ENCODE results near the gene RNF217.

RNF217 gene

GRCh38 chr6:124991764-124992295, 29.6 kb downstream of the RNF217 start:
- no peak for DNase-seq

- no peak for DNase-seq
Measured at GRCh38 chr6:124993327-124993726, 31.1 kb downstream of the RNF217 start.

- no peak for DNase-seq
Measured at GRCh38 chr6:124994648-124995047, 32.4 kb downstream of the RNF217 start.

GRCh38 chr6:124995131-124995530, 32.9 kb downstream of the RNF217 start:
- no peak for DNase-seq

- DNase-seq = no peak
Measured at GRCh38 chr6:124995645-124996325, 33.5 kb downstream of the RNF217 start.

GRCh38 chr6:124996411-124996810, 34.2 kb downstream of the RNF217 start:
- no peak for DNase-seq

- DNase-seq = no peak
Measured at GRCh38 chr6:124997196-124997875, 35.1 kb downstream of the RNF217 start.

GRCh38 chr6:124999105-124999764, 37.0 kb downstream of the RNF217 start:
- DNase-seq = no peak

GRCh38 chr6:125001684-125002405, 39.6 kb downstream of the RNF217 start:
- DNase-seq = no peak

GRCh38 chr6:125002406-125002741, 40.1 kb downstream of the RNF217 start:
- DNase-seq = no peak

- no peak for DNase-seq
Measured at GRCh38 chr6:125003070-125003469, 40.8 kb downstream of the RNF217 start.

- DNase-seq = no peak
Measured at GRCh38 chr6:125004198-125004597, 42.0 kb downstream of the RNF217 start.

- DNase-seq = no peak
Measured at GRCh38 chr6:125004797-125005595, 42.8 kb downstream of the RNF217 start.

- DNase-seq = no peak
Measured at GRCh38 chr6:125008261-125008703, 46.0 kb downstream of the RNF217 start.

- no peak for DNase-seq
Measured at GRCh38 chr6:125008957-125009356, 46.7 kb downstream of the RNF217 start.

- no peak for DNase-seq
Measured at GRCh38 chr6:125009578-125009977, 47.3 kb downstream of the RNF217 start.

- DNase-seq = no peak
Measured at GRCh38 chr6:125013938-125014660, 51.9 kb downstream of the RNF217 start.

- DNase-seq = no peak
Measured at GRCh38 chr6:125014661-125014957, 52.4 kb downstream of the RNF217 start.

GRCh38 chr6:125015152-125015551, 52.9 kb downstream of the RNF217 start:
- no peak for DNase-seq

GRCh38 chr6:125018136-125018535, 55.9 kb downstream of the RNF217 start:
- no peak for DNase-seq

- DNase-seq = no peak
Measured at GRCh38 chr6:125019281-125019680, 57.0 kb downstream of the RNF217 start.

- DNase-seq = no peak
Measured at GRCh38 chr6:125019918-125020317, 57.7 kb downstream of the RNF217 start.

All from activated gamma-delta T cell treated with Interleukin-2 at 50 U/mL for 16 hours (primary cell).